ENCODE measurements around the gene CDH23.

Gene CDH23

GRCh38 chr10:71546220-71546619 lies 149.5 kb downstream of the CDH23 start:
- H3K27ac ChIP-seq (ENCODE audit: low read length) = no peak overlapping the region
- H3K27me3 ChIP-seq (replicated peaks; ENCODE audit: insufficient read depth, low read length) = peaks cover 80% of the 10 kb centered on the region
- no peaks in the 10 kb centered on the region for H3K4me1 ChIP-seq (ENCODE audit: low read length)
- H3K9me3 ChIP-seq (replicated peaks; ENCODE audit: insufficient read depth, low read length) = no peaks in the 10 kb centered on the region
- no peaks in the 10 kb centered on the region for H3K36me3 ChIP-seq (replicated peaks; ENCODE audit: insufficient read depth, low read length)
- no peaks in the 10 kb centered on the region for H3F3A ChIP-seq (ENCODE audit: insufficient read depth, low read length)
- H3K4me3 ChIP-seq (ENCODE audit: low read length) = no peak overlapping the region
- DNase-seq = no peak
- H3K4me2 ChIP-seq (ENCODE audit: low read depth, low read length) = no peak overlapping the region
- H4K20me1 ChIP-seq (ENCODE audit: insufficient read depth, low read length) = no peaks in the 10 kb centered on the region
- no peak overlapping the region for H2AFZ ChIP-seq (ENCODE audit: low read length)
- H3K79me2 ChIP-seq (ENCODE audit: low read length) = no peaks in the 10 kb centered on the region
- no peaks in the 10 kb centered on the region for H3K9me2 ChIP-seq (replicated peaks; ENCODE audit: insufficient read depth, low read length)
- no peak overlapping the region for H3K9ac ChIP-seq (ENCODE audit: low read length)
- TF ChIP-seq EZH2 (optimal IDR thresholded peaks at IDR 0.05; ENCODE audit: low read depth, low read length) (no peak), CTCF (IDR thresholded peaks at IDR 0.05; ENCODE audit: low read length) (no peak), EZH2phosphoT487 (IDR thresholded peaks at IDR 0.05; ENCODE audit: low read length) (no peak)

GRCh38 chr10:71547312-71547711 lies 150.6 kb downstream of the CDH23 start:
- Histone ChIP-seq H3K4me2 (ENCODE audit: low read depth, low read length) (no peak overlapping the region), H3K4me1 (ENCODE audit: low read length) (no peaks in the 10 kb centered on the region), H3K27me3 (replicated peaks; ENCODE audit: insufficient read depth, low read length) (peaks cover 80% of the 10 kb centered on the region), H3K9ac (ENCODE audit: low read length) (no peak overlapping the region), H3K9me2 (replicated peaks; ENCODE audit: insufficient read depth, low read length) (no peaks in the 10 kb centered on the region), H3K9me3 (replicated peaks; ENCODE audit: insufficient read depth, low read length) (no peaks in the 10 kb centered on the region), H3K36me3 (replicated peaks; ENCODE audit: insufficient read depth, low read length) (no peaks in the 10 kb centered on the region), H3K4me3 (ENCODE audit: low read length) (no peak overlapping the region), H3F3A (ENCODE audit: insufficient read depth, low read length) (no peaks in the 10 kb centered on the region), H3K27ac (ENCODE audit: low read length) (no peak overlapping the region), H2AFZ (ENCODE audit: low read length) (no peak overlapping the region), H3K79me2 (ENCODE audit: low read length) (no peaks in the 10 kb centered on the region), H4K20me1 (ENCODE audit: insufficient read depth, low read length) (no peaks in the 10 kb centered on the region)
- no peak for DNase-seq
- no peak for TF ChIP-seq EZH2phosphoT487 (IDR thresholded peaks at IDR 0.05; ENCODE audit: low read length)
- no peak for TF ChIP-seq EZH2 (optimal IDR thresholded peaks at IDR 0.05; ENCODE audit: low read depth, low read length)
- TF ChIP-seq CTCF (IDR thresholded peaks at IDR 0.05; ENCODE audit: low read length) = no peak

GRCh38 chr10:71547876-71548846 lies 151.4 kb downstream of the CDH23 start:
- DNase-seq = peak; percentile 24
- H3K4me3 ChIP-seq (ENCODE audit: low read length) = no peak overlapping the region
- H3K4me1 ChIP-seq (ENCODE audit: low read length) = no peaks in the 10 kb centered on the region
- H3K9ac ChIP-seq (ENCODE audit: low read length) = no peak overlapping the region
- TF ChIP-seq EZH2 (optimal IDR thresholded peaks at IDR 0.05; ENCODE audit: low read depth, low read length) (no peak), CTCF (IDR thresholded peaks at IDR 0.05; ENCODE audit: low read length) (peak; percentile 42)
- no peaks in the 10 kb centered on the region for H3F3A ChIP-seq (ENCODE audit: insufficient read depth, low read length)
- no peak overlapping the region for H3K27ac ChIP-seq (ENCODE audit: low read length)
- H3K79me2 ChIP-seq (ENCODE audit: low read length) = no peaks in the 10 kb centered on the region
- H3K4me2 ChIP-seq (ENCODE audit: low read depth, low read length) = no peak overlapping the region
- no peak overlapping the region for H2AFZ ChIP-seq (ENCODE audit: low read length)
- no peaks in the 10 kb centered on the region for H3K9me2 ChIP-seq (replicated peaks; ENCODE audit: insufficient read depth, low read length)
- no peaks in the 10 kb centered on the region for H3K36me3 ChIP-seq (replicated peaks; ENCODE audit: insufficient read depth, low read length)
- H3K9me3 ChIP-seq (replicated peaks; ENCODE audit: insufficient read depth, low read length) = no peaks in the 10 kb centered on the region
- H3K27me3 ChIP-seq (replicated peaks; ENCODE audit: insufficient read depth, low read length) = peaks cover 74% of the 10 kb centered on the region
- H4K20me1 ChIP-seq (ENCODE audit: insufficient read depth, low read length) = no peaks in the 10 kb centered on the region

All from MM.1S (cell line).